WTC11 (cell line): Measurements from ENCODE around the gene SOD1. TPM values are rescaled to one million over a fixed set of nuclear protein-coding genes. Genes with fewer than 3 reads are reported as not detected.

Experiments
- ATAC-seq: fragments of 200-7000 bp; cut with Tn5 transposase; 2 replicates; pipeline ENCODE4 v1.10.0; 2021; ENCODE audit warnings: mild to moderate bottlenecking, moderate library complexity
- CTCF ChIA-PET: fragments of 300-600 bp; sonication (Branson Sonifier 250); formaldehyde crosslinking; loops from one replicate; lab custom pipeline; 2021; ENCODE audit warnings: antibody characterized with exemption; lab: Charles Lee
- POLR2A ChIA-PET: fragments of 350-600 bp; sonication (Branson Sonifier 250); formaldehyde crosslinking; loops from one replicate; lab custom pipeline; 2021; ENCODE audit warnings: antibody characterized with exemption; lab: Charles Lee
- DNase-seq: peaks from one replicate; pipeline ENCODE4 v3.0.0; 2021; ENCODE audit warnings: low spot score
- H3K27ac Mint-ChIP-seq: 2 replicates; pipeline ENCODE4 v1.8.0; 2021; ENCODE audit warnings: mixed read lengths
- H3K27me3 Mint-ChIP-seq: 2 replicates; pipeline ENCODE4 v1.8.0; 2021; ENCODE audit warnings: low read depth, mild to moderate bottlenecking, moderate library complexity, mixed read lengths
- H3K36me3 Mint-ChIP-seq: 2 replicates; pipeline ENCODE4 v1.8.0; 2021; ENCODE audit warnings: mixed read lengths
- H3K4me1 Mint-ChIP-seq: 2 replicates; pipeline ENCODE4 v1.8.0; 2022; ENCODE audit warnings: mixed read lengths
- H3K4me3 Mint-ChIP-seq: 2 replicates; pipeline ENCODE4 v1.8.0; 2021; ENCODE audit warnings: mild to moderate bottlenecking, moderate library complexity, mixed read lengths
- H3K9me3 Mint-ChIP-seq: 2 replicates; pipeline ENCODE4 v1.8.0; 2021; ENCODE audit warnings: mixed read lengths
- AFF4 ChIP-seq: sonication (generic); formaldehyde crosslinking; IDR thresholded peaks from 2 replicates; pipeline ENCODE4 v1.8.1; 2023; ENCODE audit warnings: mild to moderate bottlenecking, missing genetic modification reagents, borderline replicate concordance
- AR ChIP-seq: fragments of 250-450 bp; sonication (Bioruptor Pico); IDR thresholded peaks from 2 replicates; pipeline ENCODE4 v1.9.0; 2021; ENCODE audit warnings: mild to moderate bottlenecking
- ARID4B ChIP-seq: sonication (generic); formaldehyde crosslinking; IDR thresholded peaks from 2 replicates; pipeline ENCODE4 v1.8.0; 2023; ENCODE audit warnings: missing genetic modification reagents, mild to moderate bottlenecking, borderline replicate concordance
- EMX1 ChIP-seq: fragments of 250-450 bp; sonication (Bioruptor Pico); IDR thresholded peaks from 2 replicates; pipeline ENCODE4 v1.8.0; 2021; ENCODE audit warnings: mild to moderate bottlenecking
- ESRRA ChIP-seq: sonication (generic); formaldehyde crosslinking; IDR thresholded peaks from 2 replicates; pipeline ENCODE4 v1.8.1; 2022; ENCODE audit warnings: mild to moderate bottlenecking, missing genetic modification reagents, borderline replicate concordance
- ETV6 ChIP-seq: sonication (generic); formaldehyde crosslinking; IDR thresholded peaks from 2 replicates; pipeline ENCODE4 v1.8.1; 2022; ENCODE audit warnings: mild to moderate bottlenecking, missing genetic modification reagents
- HMGXB4 ChIP-seq: sonication (generic); formaldehyde crosslinking; IDR thresholded peaks from 2 replicates; pipeline ENCODE4 v1.8.1; 2023; ENCODE audit warnings: mild to moderate bottlenecking, moderate library complexity, missing genetic modification reagents
- JUN ChIP-seq: sonication (generic); formaldehyde crosslinking; IDR thresholded peaks from 2 replicates; pipeline ENCODE4 v1.8.0; 2023; ENCODE audit warnings: mild to moderate bottlenecking, missing genetic modification reagents
- MYBL2 ChIP-seq: sonication (generic); formaldehyde crosslinking; IDR thresholded peaks from 2 replicates; pipeline ENCODE4 v1.8.1; 2023; ENCODE audit warnings: mild to moderate bottlenecking, moderate library complexity, missing genetic modification reagents
- NFE2L1 ChIP-seq: sonication (generic); formaldehyde crosslinking; IDR thresholded peaks from 2 replicates; pipeline ENCODE4 v1.8.1; 2023; ENCODE audit warnings: missing genetic modification reagents
- NR1H2 ChIP-seq: sonication (generic); formaldehyde crosslinking; IDR thresholded peaks from 2 replicates; pipeline ENCODE4 v1.9.0; 2021; ENCODE audit warnings: mild to moderate bottlenecking, moderate library complexity, missing genetic modification reagents
- PREB ChIP-seq: sonication (generic); formaldehyde crosslinking; IDR thresholded peaks from 2 replicates; pipeline ENCODE4 v1.8.1; 2022; ENCODE audit warnings: mild to moderate bottlenecking, missing genetic modification reagents, moderate library complexity, borderline replicate concordance
- SMAD3 ChIP-seq: sonication (generic); formaldehyde crosslinking; IDR thresholded peaks from 2 replicates; pipeline ENCODE4 v1.8.0; 2022; ENCODE audit warnings: missing genetic modification reagents, mild to moderate bottlenecking, borderline replicate concordance
- SP1 ChIP-seq: sonication (generic); formaldehyde crosslinking; conservative IDR thresholded peaks from 2 replicates; pipeline ENCODE4 v1.8.1; 2022; ENCODE audit warnings: missing genetic modification reagents
- TEAD1 ChIP-seq: sonication (generic); formaldehyde crosslinking; IDR thresholded peaks from 2 replicates; pipeline ENCODE4 v1.8.0; 2022; ENCODE audit warnings: mild to moderate bottlenecking, missing genetic modification reagents
- TEAD4 ChIP-seq: sonication (generic); formaldehyde crosslinking; IDR thresholded peaks from 2 replicates; pipeline ENCODE4 v1.8.0; 2022; ENCODE audit warnings: mild to moderate bottlenecking, missing genetic modification reagents
- ZNF138 ChIP-seq: sonication (generic); formaldehyde crosslinking; conservative IDR thresholded peaks from 2 replicates; pipeline ENCODE4 v1.8.1; 2022; ENCODE audit warnings: mild to moderate bottlenecking, moderate library complexity, missing genetic modification reagents
- ZNF317 ChIP-seq: sonication (generic); formaldehyde crosslinking; IDR thresholded peaks from 2 replicates; pipeline ENCODE4 v1.8.1; 2023; ENCODE audit warnings: low read depth, mild to moderate bottlenecking, moderate library complexity, missing genetic modification reagents, borderline replicate concordance
- ZNF671 ChIP-seq: fragments of 250-450 bp; sonication (Bioruptor Pico); IDR thresholded peaks from 2 replicates; pipeline ENCODE4 v1.8.0; 2021; ENCODE audit warnings: mild to moderate bottlenecking
- ZSCAN18 ChIP-seq: fragments of 250-450 bp; sonication (Bioruptor Pico); IDR thresholded peaks from 2 replicates; pipeline ENCODE4 v2.1.2; 2022; ENCODE audit warnings: mild to moderate bottlenecking, moderate library complexity
- total RNA-seq: library from RNA; stranded (reverse); gene quantifications from 3 replicates; pipeline ENCODE4 v1.2.3, GENCODE V29; 2021

SOD1 gene
- total RNA-seq, 1 experiment from 2014 or later = 181 TPM

GRCh38 chr21:31670070-31670469 is 10.6 kb downstream of the SOD1 start (continued):
- TF ChIP-seq ARID4B = no peak
- no peak for TF ChIP-seq SMAD3 (CRISPR knock-in tag)
- no peak for TF ChIP-seq ZNF671 (CRISPR knock-in tag)
- TF ChIP-seq PREB (CRISPR knock-in tag) = no peak
- TF ChIP-seq SP1 (CRISPR knock-in tag) = no peak
- no peak for TF ChIP-seq NR1H2 (CRISPR knock-in tag)
- no peak for TF ChIP-seq TEAD4 (CRISPR knock-in tag)
- TF ChIP-seq ETV6 (CRISPR knock-in tag) = no peak
- no peak for TF ChIP-seq MYBL2 (CRISPR knock-in tag)
- no peak for TF ChIP-seq TEAD1 (CRISPR knock-in tag)
- no peak for TF ChIP-seq JUN
- TF ChIP-seq ESRRA (CRISPR knock-in tag) = no peak
- TF ChIP-seq AR (CRISPR knock-in tag) = no peak

- Mint-ChIP-seq H3K27ac (peak overlapping the region; percentile 73), H3K27me3 (no peaks in the 10 kb centered on the region), H3K9me3 (no peaks in the 10 kb centered on the region), H3K36me3 (peaks cover 27% of the 10 kb centered on the region), H3K4me3 (no peak overlapping the region), H3K4me1 (peaks cover 46% of the 10 kb centered on the region)
- ChIA-PET POLR2A (no interaction called here), CTCF (no interaction called here)
- ATAC-seq = no peak; the same call in 1 of the 2 replicates
- no peak for DNase-seq
- TF ChIP-seq SP1 (CRISPR knock-in tag) = no peak
- TF ChIP-seq NFE2L1 (CRISPR knock-in tag) = no peak
- TF ChIP-seq PREB (CRISPR knock-in tag) = no peak
- TF ChIP-seq ZNF138 = no peak
- TF ChIP-seq ZNF317 = no peak
- no peak for TF ChIP-seq ZSCAN18 (CRISPR knock-in tag)
- no peak for TF ChIP-seq HMGXB4 (CRISPR knock-in tag)
- no peak for TF ChIP-seq EMX1 (CRISPR knock-in tag)
- TF ChIP-seq TEAD1 (CRISPR knock-in tag) = no peak
- TF ChIP-seq AFF4 (CRISPR knock-in tag) = no peak
Observed at GRCh38 chr21:31671146-31671716, 11.7 kb downstream of the SOD1 start.
